B cell (primary cell): Measurements from ENCODE around the gene FOXD3. TPM values are rescaled to one million over a fixed set of nuclear protein-coding genes. Genes with fewer than 3 reads are reported as not detected.

Experiments used
- ATAC-seq: fragments of 200-7000 bp; cut with Tn5 transposase; one replicate; pipeline ENCODE4 v1.10.0; 2021; ENCODE audit warnings: low read depth, mild to moderate bottlenecking, moderate number of reproducible peaks, moderate library complexity
- CTCF ChIA-PET: fragments of 350-600 bp; sonication (Branson Sonifier 250); formaldehyde crosslinking; loops from one replicate; lab custom pipeline; 2021; ENCODE audit warnings: antibody characterized with exemption, inconsistent platforms; lab: Charles Lee
- POLR2A ChIA-PET: fragments of 350-600 bp; sonication (Branson Sonifier 250); formaldehyde crosslinking; loops from one replicate; lab custom pipeline; 2021; ENCODE audit warnings: antibody characterized with exemption; lab: Charles Lee
- DNase-seq: peaks from one replicate; pipeline ENCODE4 v3.0.0; 2013
- H2AFZ ChIP-seq: 2 replicates; pipeline ENCODE4 v1.6.1; 2012; ENCODE audit warnings: mild to moderate bottlenecking, low read depth, low read length; ENCODE audit not compliant: insufficient read depth, poor library complexity, severe bottlenecking
- H3K27ac ChIP-seq, 2 donors: 1 replicate in 1 of 2; 2 replicates in 1 of 2; pipeline ENCODE4 v1.5.1; 2012 to 2013; ENCODE audit warnings: low read length in 2 of 2, mild to moderate bottlenecking in 2 of 2, moderate library complexity in 1 of 2
- H3K27me3 ChIP-seq, 4 experiments: fragments of 200-600 bp in 1 of 4; sonication (generic) in 1 of 4; replicated peaks in 1 of 4; 1 replicate in 2 of 4; 2 replicates in 2 of 4; pipeline versions ENCODE4 v1.6.1 to v1.7.0; 2013 to 2016; ENCODE audit warnings: low read length in 3 of 4, mild to moderate bottlenecking in 2 of 4, mixed read lengths in 1 of 4, moderate library complexity in 1 of 4; ENCODE audit not compliant: insufficient read depth in 4 of 4, control insufficient read depth in 3 of 4; ENCODE audit errors: control extremely low read depth in 1 of 4
- H3K36me3 ChIP-seq, 2 experiments: replicated peaks in 1 of 2; 1 replicate in 1 of 2; 2 replicates in 1 of 2; pipeline versions ENCODE4 v1.6.1 to v1.7.1; 2013; ENCODE audit warnings: low read length in 1 of 2; ENCODE audit not compliant: insufficient read depth in 2 of 2, control insufficient read depth in 1 of 2; ENCODE audit errors: control extremely low read depth in 1 of 2, extremely low read depth in 1 of 2
- H3K4me1 ChIP-seq, 2 donors: fragments of 200-600 bp in 1 of 2; sonication (generic) in 1 of 2; 1 replicate in 1 of 2; 2 replicates in 1 of 2; pipeline versions ENCODE4 v1.5.1 to v1.6.1; 2013 to 2017; ENCODE audit warnings: low read length in 2 of 2; ENCODE audit not compliant: control insufficient read depth in 2 of 2, insufficient read depth in 2 of 2
- H3K4me2 ChIP-seq: replicated peaks from 2 replicates; pipeline ENCODE3; 2012; ENCODE audit warnings: mild to moderate bottlenecking, low read depth, low read length; ENCODE audit not compliant: poor library complexity, severe bottlenecking
- H3K4me3 ChIP-seq, 5 experiments: fragments of 200-600 bp in 1 of 5; sonication (generic) in 1 of 5; 1 replicate in 3 of 5; 2 replicates in 2 of 5; pipeline versions ENCODE4 v1.5.1 to v1.7.0; 2011 to 2016; ENCODE audit warnings: low read length in 4 of 5, mild to moderate bottlenecking in 4 of 5, low read depth in 2 of 5, control low read depth in 1 of 5, moderate library complexity in 1 of 5; ENCODE audit not compliant: insufficient read depth in 1 of 5; ENCODE audit errors: control extremely low read depth in 1 of 5, extremely low read depth in 1 of 5
- H3K79me2 ChIP-seq: fragments of 200-600 bp; sonication (generic); one replicate; pipeline ENCODE4 v1.6.0; 2016; ENCODE audit warnings: low read length; ENCODE audit not compliant: control insufficient read depth, insufficient read depth
- H3K9ac ChIP-seq: fragments of 200-600 bp; sonication (generic); 2 replicates; pipeline ENCODE4 v1.6.1; 2017; ENCODE audit warnings: mild to moderate bottlenecking, low read length, moderate library complexity
- H3K9me3 ChIP-seq, 3 donors: one replicate each; pipeline versions ENCODE4 v1.6.1 to v1.7.1; 2013; ENCODE audit warnings: low read length in 2 of 3; ENCODE audit not compliant: control insufficient read depth in 2 of 3, insufficient read depth in 1 of 3; ENCODE audit errors: control extremely low read depth in 1 of 3
- H4K20me1 ChIP-seq: 2 replicates; pipeline ENCODE4 v1.6.0; 2012; ENCODE audit warnings: mild to moderate bottlenecking, low read length; ENCODE audit not compliant: insufficient read depth, control insufficient read depth, poor library complexity, severe bottlenecking
- H3K27ac Mint-ChIP-seq: one replicate; pipeline ENCODE4 v1.8.0; 2021; ENCODE audit warnings: mixed read lengths
- H3K27me3 Mint-ChIP-seq: one replicate; pipeline ENCODE4 v1.8.0; 2021; ENCODE audit warnings: mixed read lengths
- H3K4me1 Mint-ChIP-seq: one replicate; pipeline ENCODE4 v1.8.0; 2021; ENCODE audit warnings: mixed read lengths
- H3K4me3 Mint-ChIP-seq: one replicate; pipeline ENCODE4 v1.8.0; 2021; ENCODE audit warnings: mixed read lengths
- H3K9me3 Mint-ChIP-seq: one replicate; pipeline ENCODE4 v1.8.0; 2022; ENCODE audit warnings: mixed read lengths; ENCODE audit not compliant: insufficient read depth
- EZH2 ChIP-seq: IDR thresholded peaks from 2 replicates; pipeline ENCODE4 v1.6.1; 2012; ENCODE audit warnings: borderline replicate concordance, low read depth, mild to moderate bottlenecking, moderate library complexity, low read length; ENCODE audit not compliant: insufficient read depth, poor library complexity, severe bottlenecking
- WGBS: methylation state at CpG from one replicate; pipeline ENCODE4 v1.1.5; 2013; ENCODE audit warnings: missing lambda C conversion rate; ENCODE audit not compliant: insufficient coverage; 5-methylcytosine and 5-hydroxymethylcytosine counted together
- intact Hi-C: fragments of 100-400 bp; cut with micrococcal nuclease; formaldehyde crosslinking; loops from one replicate; pipeline ENCODE4 v1.10.0; 2022
- polyA plus RNA-seq: library from polyadenylated mRNA; depleted of rRNA; stranded (reverse); fragments of >200 nt; gene quantifications from 2 replicates; pipeline ENCODE4 v1.2.3, GENCODE V29; 2012
- total RNA-seq, 2 donors: library from RNA; stranded (reverse); fragments of 120-200 nt in 1 of 2; gene quantifications; 1 replicate in 1 of 2; 2 replicates in 1 of 2; pipeline versions ENCODE4 v1.2.3 to v1.2.4, GENCODE V29; 2013 to 2022
- TF ChIP-seq, protein P1 (sequence below): fragments of 200-600 bp; IDR thresholded peaks from one replicate; pipeline ENCODE4 v1.8.0; 2022; ENCODE audit warnings: antibody characterized with exemption, mild to moderate bottlenecking

The FOXD3 gene
- total and polyA plus RNA-seq, 2 donors (not counting 1 experiment from before 2014, with no cell fraction given): not detected

- Mint-ChIP-seq H3K9me3 (peaks cover 2% of the 10 kb centered on the region), H3K4me1 (peaks cover 10% of the 10 kb centered on the region), H3K4me3 (peak overlapping the region; percentile 32), H3K27me3 (peaks cover 77% of the 10 kb centered on the region), H3K27ac (peak overlapping the region; percentile 5)
- no peaks in the 10 kb centered on the region for H3K36me3 ChIP-seq
- intact Hi-C loops: no loop called here
- no peak for TF ChIP-seq EZH2
- TF ChIP-seq, protein P1, sequence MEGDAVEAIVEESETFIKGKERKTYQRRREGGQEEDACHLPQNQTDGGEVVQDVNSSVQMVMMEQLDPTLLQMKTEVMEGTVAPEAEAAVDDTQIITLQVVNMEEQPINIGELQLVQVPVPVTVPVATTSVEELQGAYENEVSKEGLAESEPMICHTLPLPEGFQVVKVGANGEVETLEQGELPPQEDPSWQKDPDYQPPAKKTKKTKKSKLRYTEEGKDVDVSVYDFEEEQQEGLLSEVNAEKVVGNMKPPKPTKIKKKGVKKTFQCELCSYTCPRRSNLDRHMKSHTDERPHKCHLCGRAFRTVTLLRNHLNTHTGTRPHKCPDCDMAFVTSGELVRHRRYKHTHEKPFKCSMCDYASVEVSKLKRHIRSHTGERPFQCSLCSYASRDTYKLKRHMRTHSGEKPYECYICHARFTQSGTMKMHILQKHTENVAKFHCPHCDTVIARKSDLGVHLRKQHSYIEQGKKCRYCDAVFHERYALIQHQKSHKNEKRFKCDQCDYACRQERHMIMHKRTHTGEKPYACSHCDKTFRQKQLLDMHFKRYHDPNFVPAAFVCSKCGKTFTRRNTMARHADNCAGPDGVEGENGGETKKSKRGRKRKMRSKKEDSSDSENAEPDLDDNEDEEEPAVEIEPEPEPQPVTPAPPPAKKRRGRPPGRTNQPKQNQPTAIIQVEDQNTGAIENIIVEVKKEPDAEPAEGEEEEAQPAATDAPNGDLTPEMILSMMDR: no peak
- H3K79me2 ChIP-seq: no peaks in the 10 kb centered on the region
- peaks cover 6 to 48% (median 17%) of the 10 kb centered on the region in 3 donors for H3K9me3 ChIP-seq
- DNase-seq (peak; percentile 31), ATAC-seq (no peak)
- ChIA-PET CTCF (no interaction called here), POLR2A (no interaction called here)
- H3K27me3 ChIP-seq: peaks cover 2 to 83% (median 72%) of the 10 kb centered on the region in 4 experiments
- no peak overlapping the region for H3K9ac ChIP-seq
- no peak overlapping the region for H3K4me3 ChIP-seq
- WGBS: 16% methylated on average over 21 of the region's 28 CpGs
- no peaks in the 10 kb centered on the region for H4K20me1 ChIP-seq
- H3K4me1 ChIP-seq: peaks cover 25 to 44% of the 10 kb centered on the region in 2 donors
- peak overlapping the region; percentile 43 for H3K4me2 ChIP-seq
- H3K27ac ChIP-seq: no peak overlapping the region
- peak overlapping the region; percentile 50 for H2AFZ ChIP-seq
Observed at GRCh38 chr1:63330331-63330916, 8.1 kb downstream of the FOXD3 start.

DNA sequence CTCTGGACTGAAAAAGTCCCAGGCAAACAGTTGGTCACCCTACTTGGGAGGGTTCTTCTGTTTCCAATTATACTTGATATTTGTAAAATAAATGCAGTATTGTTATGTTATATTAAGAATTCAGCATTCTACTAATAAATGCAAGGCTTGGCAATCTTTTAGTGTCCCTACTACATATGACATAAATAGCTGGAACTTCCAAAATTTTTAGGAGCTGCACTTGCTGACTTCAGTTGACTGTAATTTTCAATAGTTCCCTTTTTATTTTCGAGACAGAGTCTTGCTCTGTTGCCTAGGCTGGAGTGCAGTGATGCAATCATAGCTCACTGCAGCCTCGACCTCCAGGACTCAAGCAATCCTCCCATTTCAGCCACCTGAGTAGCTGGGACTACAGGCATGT is 20.0 kb downstream of the FOXD3 start:
- H2AFZ ChIP-seq: no peak overlapping the region
- no peak overlapping the region for H3K27ac Mint-ChIP-seq
- no peaks in the 10 kb centered on the region for H3K4me1 ChIP-seq
- peaks cover 33% of the 10 kb centered on the region for H3K27me3 Mint-ChIP-seq
- DNase-seq (no peak), ATAC-seq (no peak)
- no peak overlapping the region for H3K4me3 ChIP-seq
- H3K36me3 ChIP-seq: no peaks in the 10 kb centered on the region
- ChIA-PET POLR2A (no interaction called here), CTCF (no interaction called here)
- TF ChIP-seq EZH2: no peak
- TF ChIP-seq, protein P1: no peak
- H3K9ac ChIP-seq: no peak overlapping the region
- no peaks in the 10 kb centered on the region for H3K9me3 Mint-ChIP-seq
- no peak overlapping the region for H3K4me3 Mint-ChIP-seq
- H3K79me2 ChIP-seq: no peaks in the 10 kb centered on the region
- 11% methylated on average over 1 of the region's 2 CpGs for WGBS
- no peaks in the 10 kb centered on the region for H3K4me1 Mint-ChIP-seq
- no peaks in the 10 kb centered on the region for H4K20me1 ChIP-seq
- intact Hi-C loops: no loop called here
- peaks cover 0 to 7% (median 3%) of the 10 kb centered on the region in 4 experiments for H3K27me3 ChIP-seq
- H3K27ac ChIP-seq: no peak overlapping the region
- no peak overlapping the region for H3K4me2 ChIP-seq
- no peaks in the 10 kb centered on the region for H3K9me3 ChIP-seq
